CD4-positive, alpha-beta T cell (primary cell): ENCODE data around the gene CDK5RAP2. TPM values are rescaled to one million over a fixed set of nuclear protein-coding genes. Genes with fewer than 3 reads are reported as not detected.

Source experiments
- ATAC-seq: fragments of 200-7000 bp; cut with Tn5 transposase; one replicate; pipeline ENCODE4 v1.10.0; 2022; ENCODE audit warnings: mild to moderate bottlenecking; ENCODE audit not compliant: poor library complexity
- CTCF ChIA-PET: fragments of 350-600 bp; sonication (Branson Sonifier 250); formaldehyde crosslinking; loops from one replicate; lab custom pipeline; 2021; ENCODE audit warnings: antibody characterized with exemption, inconsistent platforms; lab: Charles Lee
- POLR2A ChIA-PET: fragments of 350-600 bp; sonication (Branson Sonifier 250); formaldehyde crosslinking; loops from one replicate; lab custom pipeline; 2021; ENCODE audit warnings: antibody characterized with exemption, inconsistent platforms; lab: Charles Lee
- DNase-seq, 14 experiments: peaks; one replicate each; pipeline ENCODE4 v3.0.0-alpha.2; 2013 to 2020; ENCODE audit warnings: mixed read lengths in 2 of 14
- H3K27ac ChIP-seq, 2 donors: one replicate each; pipeline versions ENCODE4 v1.5.1 to v1.7.0; 2013; ENCODE audit warnings: low read length in 2 of 2, low read depth in 1 of 2, mild to moderate bottlenecking in 1 of 2
- H3K27me3 ChIP-seq, 2 experiments: 1 replicate in 1 of 2; 2 replicates in 1 of 2; pipeline versions ENCODE4 v1.6.1 to v1.7.0; 2013; ENCODE audit warnings: low read length in 2 of 2, control low read depth in 1 of 2, mild to moderate bottlenecking in 1 of 2, moderate library complexity in 1 of 2; ENCODE audit not compliant: insufficient read depth in 2 of 2, control insufficient read depth in 1 of 2
- H3K36me3 ChIP-seq: one replicate; pipeline ENCODE4 v1.6.1; 2013; ENCODE audit warnings: low read length, control low read depth; ENCODE audit not compliant: insufficient read depth
- H3K4me1 ChIP-seq: one replicate; pipeline ENCODE4 v1.6.1; 2013; ENCODE audit warnings: low read length, control low read depth; ENCODE audit not compliant: insufficient read depth
- H3K4me3 ChIP-seq: one replicate; pipeline ENCODE4 v1.5.1; 2013; ENCODE audit warnings: mild to moderate bottlenecking, low read length, moderate library complexity
- H3K9me3 ChIP-seq, 2 experiments: 1 replicate in 1 of 2; 2 replicates in 1 of 2; pipeline versions ENCODE4 v1.6.1 to v1.7.0; 2013; ENCODE audit warnings: low read length in 2 of 2, mild to moderate bottlenecking in 2 of 2, control low read depth in 1 of 2, moderate library complexity in 1 of 2; ENCODE audit not compliant: control insufficient read depth in 1 of 2, insufficient read depth in 1 of 2
- H3K27ac Mint-ChIP-seq: one replicate; pipeline ENCODE4 v1.8.0; 2020; ENCODE audit warnings: mixed read lengths
- H3K27me3 Mint-ChIP-seq: one replicate; pipeline ENCODE4 v1.8.0; 2021; ENCODE audit warnings: mixed read lengths
- H3K36me3 Mint-ChIP-seq: one replicate; pipeline ENCODE4 v1.8.0; 2021; ENCODE audit warnings: low read depth, mixed read lengths
- H3K4me1 Mint-ChIP-seq: one replicate; pipeline ENCODE4 v1.8.0; 2021; ENCODE audit warnings: low read depth, mixed read lengths
- H3K4me3 Mint-ChIP-seq: one replicate; pipeline ENCODE4 v1.8.0; 2020; ENCODE audit warnings: mild to moderate bottlenecking, mixed read lengths
- H3K9me3 Mint-ChIP-seq: one replicate; pipeline ENCODE4 v1.8.0; 2020; ENCODE audit warnings: mixed read lengths
- intact Hi-C, 2 experiments: fragments of 100-400 bp; cut with DNase I in 1 of 2; cut with micrococcal nuclease in 1 of 2; formaldehyde crosslinking; loops; one replicate each; pipeline versions ENCODE4 v1.15.1 to v1.9.0; 2023 to 2025; cut with DNase I, micrococcal nuclease
- total RNA-seq, 174 experiments: library from RNA in 2 of 174; stranded (reverse) in 2 of 174; gene quantifications; one replicate each; pipeline ENCODE4 v1.2.3 and lab custom pipeline; 2021 to 2026
- TF ChIP-seq, protein P1 (sequence below): fragments of 200-600 bp; IDR thresholded peaks from one replicate; pipeline ENCODE4 v1.8.0; 2022; ENCODE audit warnings: antibody characterized with exemption, mild to moderate bottlenecking

The CDK5RAP2 gene
- total RNA-seq, 2 experiments from 2014 or later = 55.0 to 56.0 TPM

- POLR2A ChIA-PET = no interaction called here
- no peaks in the 10 kb centered on the region for H3K4me1 Mint-ChIP-seq
- CTCF ChIA-PET = no interaction called here
- no peak for ATAC-seq
- peaks cover 80% of the 10 kb centered on the region for H3K36me3 Mint-ChIP-seq
- H3K27ac ChIP-seq = no peak overlapping the region
- H3K4me1 ChIP-seq = peaks cover 4% of the 10 kb centered on the region
- H3K27me3 ChIP-seq = no peaks in the 10 kb centered on the region
- H3K36me3 ChIP-seq = peaks cover 83% of the 10 kb centered on the region
- H3K4me3 ChIP-seq = no peak overlapping the region
- H3K4me3 Mint-ChIP-seq = no peak overlapping the region
- H3K9me3 ChIP-seq = no peaks in the 10 kb centered on the region
- no peaks in the 10 kb centered on the region for H3K9me3 Mint-ChIP-seq
- TF ChIP-seq, protein P1, sequence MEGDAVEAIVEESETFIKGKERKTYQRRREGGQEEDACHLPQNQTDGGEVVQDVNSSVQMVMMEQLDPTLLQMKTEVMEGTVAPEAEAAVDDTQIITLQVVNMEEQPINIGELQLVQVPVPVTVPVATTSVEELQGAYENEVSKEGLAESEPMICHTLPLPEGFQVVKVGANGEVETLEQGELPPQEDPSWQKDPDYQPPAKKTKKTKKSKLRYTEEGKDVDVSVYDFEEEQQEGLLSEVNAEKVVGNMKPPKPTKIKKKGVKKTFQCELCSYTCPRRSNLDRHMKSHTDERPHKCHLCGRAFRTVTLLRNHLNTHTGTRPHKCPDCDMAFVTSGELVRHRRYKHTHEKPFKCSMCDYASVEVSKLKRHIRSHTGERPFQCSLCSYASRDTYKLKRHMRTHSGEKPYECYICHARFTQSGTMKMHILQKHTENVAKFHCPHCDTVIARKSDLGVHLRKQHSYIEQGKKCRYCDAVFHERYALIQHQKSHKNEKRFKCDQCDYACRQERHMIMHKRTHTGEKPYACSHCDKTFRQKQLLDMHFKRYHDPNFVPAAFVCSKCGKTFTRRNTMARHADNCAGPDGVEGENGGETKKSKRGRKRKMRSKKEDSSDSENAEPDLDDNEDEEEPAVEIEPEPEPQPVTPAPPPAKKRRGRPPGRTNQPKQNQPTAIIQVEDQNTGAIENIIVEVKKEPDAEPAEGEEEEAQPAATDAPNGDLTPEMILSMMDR = no peak
- no peak for DNase-seq
- H3K27ac Mint-ChIP-seq = no peak overlapping the region
- H3K27me3 Mint-ChIP-seq = no peaks in the 10 kb centered on the region
- intact Hi-C loops = no loop called here
Measured at GRCh38 chr9:120440791-120441190, 139.2 kb downstream of the CDK5RAP2 start.

- no peaks in the 10 kb centered on the region for H3K4me1 Mint-ChIP-seq
- H3K27ac Mint-ChIP-seq = no peak overlapping the region
- Histone ChIP-seq H3K27me3 (no peaks in the 10 kb centered on the region), H3K9me3 (no peaks in the 10 kb centered on the region), H3K27ac (no peak overlapping the region), H3K36me3 (peaks cover 81% of the 10 kb centered on the region), H3K4me3 (no peak overlapping the region), H3K4me1 (peaks cover 4% of the 10 kb centered on the region)
- POLR2A ChIA-PET = no interaction called here
- peaks cover 88% of the 10 kb centered on the region for H3K36me3 Mint-ChIP-seq
- no peaks in the 10 kb centered on the region for H3K9me3 Mint-ChIP-seq
- TF ChIP-seq, protein P1 = no peak
- H3K27me3 Mint-ChIP-seq = no peaks in the 10 kb centered on the region
- intact Hi-C loops = no loop called here
- CTCF ChIA-PET = no interaction called here
- no peak overlapping the region for H3K4me3 Mint-ChIP-seq
- DNase-seq = no peak
- ATAC-seq = no peak
Measured at GRCh38 chr9:120439926-120440325, 140.0 kb downstream of the CDK5RAP2 start.

GRCh38 chr9:120438836-120439546, 141.0 kb downstream of the CDK5RAP2 start:
- Mint-ChIP-seq H3K27me3 (no peaks in the 10 kb centered on the region), H3K9me3 (no peaks in the 10 kb centered on the region), H3K4me1 (no peaks in the 10 kb centered on the region), H3K4me3 (no peak overlapping the region), H3K36me3 (peaks cover 98% of the 10 kb centered on the region), H3K27ac (no peak overlapping the region)
- peaks cover 4% of the 10 kb centered on the region for H3K4me1 ChIP-seq
- no peak overlapping the region for H3K27ac ChIP-seq
- H3K4me3 ChIP-seq = no peak overlapping the region
- H3K9me3 ChIP-seq = no peaks in the 10 kb centered on the region
- DNase-seq = peak in 4 of 14 experiments; percentile 1 to 14 (median 8)
- TF ChIP-seq, protein P1 = peak; percentile 22
- H3K36me3 ChIP-seq = peaks cover 82% of the 10 kb centered on the region
- POLR2A ChIA-PET = no interaction called here
- ATAC-seq = peak; percentile 37
- no peaks in the 10 kb centered on the region for H3K27me3 ChIP-seq
- CTCF ChIA-PET = no interaction called here
- intact Hi-C loops = no loop called here
